Middle frontal gyrus (tissue), 1 donor: ENCODE measurements around the gene SBNO2.
A peak's percentile ranks its signal among the peaks of the same experiment; 100 is the strongest.

ENCODE experiments used
- DNase-seq: peaks from one replicate; pipeline ENCODE4 v3.0.0-alpha.2; 2015; ENCODE audit warnings: low spot score; ENCODE audit errors: extremely low spot score

The SBNO2 gene

GRCh38 chr19:1108291-1109031 lies 65.6 kb downstream of the SBNO2 start:
- no peak for DNase-seq

GRCh38 chr19:1107661-1108261 lies 66.3 kb downstream of the SBNO2 start:
- DNase-seq = no peak

- DNase-seq = no peak
These were observed 67.0 kb downstream of the SBNO2 start for GRCh38 chr19:1106841-1107660.

- no peak for DNase-seq
These were observed 67.9 kb downstream of the SBNO2 start for GRCh38 chr19:1105873-1106840.

- no peak for DNase-seq
These were observed 68.8 kb downstream of the SBNO2 start for GRCh38 chr19:1105008-1105872.

- peak; percentile 37 for DNase-seq
These were observed 69.6 kb downstream of the SBNO2 start for GRCh38 chr19:1104311-1105007.

GRCh38 chr19:1103708-1104310 lies 70.3 kb downstream of the SBNO2 start, which contains the start of gene GPX4:
Gene GPX4, plus strand, starts transcription at chr19:1103994. Its CDS starts 50 bp downstream, at chr19:1104044.
- DNase-seq = peak; percentile 98

GRCh38 chr19:1103132-1103707 lies 70.8 kb downstream of the SBNO2 start:
- DNase-seq = no peak

- no peak for DNase-seq
These were observed 71.5 kb downstream of the SBNO2 start for GRCh38 chr19:1102407-1103131.

- no peak for DNase-seq
These were observed 72.8 kb downstream of the SBNO2 start for GRCh38 chr19:1101337-1101698.

- DNase-seq = no peak
These were observed 75.7 kb downstream of the SBNO2 start for GRCh38 chr19:1098177-1099051.

GRCh38 chr19:1097810-1098176 lies 76.3 kb downstream of the SBNO2 start:
- DNase-seq = no peak

GRCh38 chr19:1094978-1095701 lies 78.9 kb downstream of the SBNO2 start, which contains the start of gene POLR2E:
Gene POLR2E, minus strand, starts transcription at chr19:1095375. Its CDS starts 60 bp downstream, at chr19:1095315.
- peak; percentile 98 for DNase-seq

GRCh38 chr19:1094655-1094977 lies 79.5 kb downstream of the SBNO2 start:
- no peak for DNase-seq

- DNase-seq = no peak
These were observed 80.1 kb downstream of the SBNO2 start for GRCh38 chr19:1093811-1094553.

- DNase-seq = no peak
These were observed 80.7 kb downstream of the SBNO2 start for GRCh38 chr19:1093330-1093729.
